Suppressor macrophage treated with lipopolysaccharide for 4 hours (primary cell): Measurements from ENCODE around the gene WDR35.

ENCODE experiments used
- DNase-seq: peaks from one replicate; pipeline ENCODE4 v3.0.0-alpha.2; 2020

WDR35 gene

GRCh38 chr2:20008703-20009102 lies 18.8 kb upstream of the WDR35 start:
- no peak for DNase-seq

GRCh38 chr2:20005891-20006470 lies 16.1 kb upstream of the WDR35 start:
- DNase-seq = no peak

GRCh38 chr2:20005067-20005627 lies 15.2 kb upstream of the WDR35 start:
- DNase-seq = no peak

- no peak for DNase-seq
These were observed 11.5 kb upstream of the WDR35 start for GRCh38 chr2:20001361-20001863.

- no peak for DNase-seq
These were observed 3.8 kb upstream of the WDR35 start for GRCh38 chr2:19993731-19994130.

GRCh38 chr2:19991895-19992294 lies 2.0 kb upstream of the WDR35 start:
- no peak for DNase-seq

- DNase-seq = no peak
These were observed 467 bp upstream of the WDR35 start for GRCh38 chr2:19990416-19990728.

GRCh38 chr2:19989342-19989666 lies 601 bp downstream of the WDR35 start:
- DNase-seq = no peak

GRCh38 chr2:19988600-19988999 lies 1.3 kb downstream of the WDR35 start:
- no peak for DNase-seq

GRCh38 chr2:19987936-19988335 lies 2.0 kb downstream of the WDR35 start:
- DNase-seq = peak; percentile 28

GRCh38 chr2:19982268-19982667 lies 7.6 kb downstream of the WDR35 start:
- no peak for DNase-seq

GRCh38 chr2:19979932-19980331 lies 10.0 kb downstream of the WDR35 start:
- DNase-seq = no peak

GRCh38 chr2:19973466-19973865 lies 16.4 kb downstream of the WDR35 start:
- no peak for DNase-seq

GRCh38 chr2:19971691-19972090 lies 18.2 kb downstream of the WDR35 start:
- peak; percentile 2 for DNase-seq

GRCh38 chr2:19963386-19963785 lies 26.5 kb downstream of the WDR35 start:
- DNase-seq = peak; percentile 37

GRCh38 chr2:19955544-19956422 lies 34.1 kb downstream of the WDR35 start:
- DNase-seq = peak; percentile 79

GRCh38 chr2:19949071-19949470 lies 40.8 kb downstream of the WDR35 start:
- no peak for DNase-seq

GRCh38 chr2:19947184-19947940 lies 42.5 kb downstream of the WDR35 start:
- DNase-seq = no peak

GRCh38 chr2:19944205-19944845 lies 45.6 kb downstream of the WDR35 start:
- DNase-seq = no peak

- DNase-seq = no peak
These were observed 46.7 kb downstream of the WDR35 start for GRCh38 chr2:19943189-19943588.

- no peak for DNase-seq
These were observed 47.7 kb downstream of the WDR35 start for GRCh38 chr2:19942199-19942598.

GRCh38 chr2:19937004-19937403 lies 52.9 kb downstream of the WDR35 start:
- DNase-seq = no peak

GRCh38 chr2:19936203-19936602 lies 53.7 kb downstream of the WDR35 start:
- DNase-seq = no peak
